ENCODE data around the gene CCDC18.

Gene CCDC18, protein sequence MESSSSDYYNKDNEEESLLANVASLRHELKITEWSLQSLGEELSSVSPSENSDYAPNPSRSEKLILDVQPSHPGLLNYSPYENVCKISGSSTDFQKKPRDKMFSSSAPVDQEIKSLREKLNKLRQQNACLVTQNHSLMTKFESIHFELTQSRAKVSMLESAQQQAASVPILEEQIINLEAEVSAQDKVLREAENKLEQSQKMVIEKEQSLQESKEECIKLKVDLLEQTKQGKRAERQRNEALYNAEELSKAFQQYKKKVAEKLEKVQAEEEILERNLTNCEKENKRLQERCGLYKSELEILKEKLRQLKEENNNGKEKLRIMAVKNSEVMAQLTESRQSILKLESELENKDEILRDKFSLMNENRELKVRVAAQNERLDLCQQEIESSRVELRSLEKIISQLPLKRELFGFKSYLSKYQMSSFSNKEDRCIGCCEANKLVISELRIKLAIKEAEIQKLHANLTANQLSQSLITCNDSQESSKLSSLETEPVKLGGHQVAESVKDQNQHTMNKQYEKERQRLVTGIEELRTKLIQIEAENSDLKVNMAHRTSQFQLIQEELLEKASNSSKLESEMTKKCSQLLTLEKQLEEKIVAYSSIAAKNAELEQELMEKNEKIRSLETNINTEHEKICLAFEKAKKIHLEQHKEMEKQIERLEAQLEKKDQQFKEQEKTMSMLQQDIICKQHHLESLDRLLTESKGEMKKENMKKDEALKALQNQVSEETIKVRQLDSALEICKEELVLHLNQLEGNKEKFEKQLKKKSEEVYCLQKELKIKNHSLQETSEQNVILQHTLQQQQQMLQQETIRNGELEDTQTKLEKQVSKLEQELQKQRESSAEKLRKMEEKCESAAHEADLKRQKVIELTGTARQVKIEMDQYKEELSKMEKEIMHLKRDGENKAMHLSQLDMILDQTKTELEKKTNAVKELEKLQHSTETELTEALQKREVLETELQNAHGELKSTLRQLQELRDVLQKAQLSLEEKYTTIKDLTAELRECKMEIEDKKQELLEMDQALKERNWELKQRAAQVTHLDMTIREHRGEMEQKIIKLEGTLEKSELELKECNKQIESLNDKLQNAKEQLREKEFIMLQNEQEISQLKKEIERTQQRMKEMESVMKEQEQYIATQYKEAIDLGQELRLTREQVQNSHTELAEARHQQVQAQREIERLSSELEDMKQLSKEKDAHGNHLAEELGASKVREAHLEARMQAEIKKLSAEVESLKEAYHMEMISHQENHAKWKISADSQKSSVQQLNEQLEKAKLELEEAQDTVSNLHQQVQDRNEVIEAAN (N-terminal part only)

GRCh38 chr1:93180723-93181613, at the start of gene CCDC18:
TSS of gene CCDC18 (plus strand) at chr1:93180724. CDS start at chr1:93183362, 2,638 bp downstream.
- peaks cover 19% of the 10 kb centered on the region for H3K4me1 ChIP-seq (ENCODE audit: low read length)
- H3K27ac ChIP-seq (ENCODE audit: low read length): peak within 1 kb of the TSS; percentile 97
- TF ChIP-seq EZH2phosphoT487 (IDR thresholded peaks at IDR 0.05; ENCODE audit: low read depth): no peak
- TF ChIP-seq, protein P1, sequence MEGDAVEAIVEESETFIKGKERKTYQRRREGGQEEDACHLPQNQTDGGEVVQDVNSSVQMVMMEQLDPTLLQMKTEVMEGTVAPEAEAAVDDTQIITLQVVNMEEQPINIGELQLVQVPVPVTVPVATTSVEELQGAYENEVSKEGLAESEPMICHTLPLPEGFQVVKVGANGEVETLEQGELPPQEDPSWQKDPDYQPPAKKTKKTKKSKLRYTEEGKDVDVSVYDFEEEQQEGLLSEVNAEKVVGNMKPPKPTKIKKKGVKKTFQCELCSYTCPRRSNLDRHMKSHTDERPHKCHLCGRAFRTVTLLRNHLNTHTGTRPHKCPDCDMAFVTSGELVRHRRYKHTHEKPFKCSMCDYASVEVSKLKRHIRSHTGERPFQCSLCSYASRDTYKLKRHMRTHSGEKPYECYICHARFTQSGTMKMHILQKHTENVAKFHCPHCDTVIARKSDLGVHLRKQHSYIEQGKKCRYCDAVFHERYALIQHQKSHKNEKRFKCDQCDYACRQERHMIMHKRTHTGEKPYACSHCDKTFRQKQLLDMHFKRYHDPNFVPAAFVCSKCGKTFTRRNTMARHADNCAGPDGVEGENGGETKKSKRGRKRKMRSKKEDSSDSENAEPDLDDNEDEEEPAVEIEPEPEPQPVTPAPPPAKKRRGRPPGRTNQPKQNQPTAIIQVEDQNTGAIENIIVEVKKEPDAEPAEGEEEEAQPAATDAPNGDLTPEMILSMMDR (IDR thresholded peaks at IDR 0.05; ENCODE audit: low read depth, low read length): no peak
- H3K9ac ChIP-seq (ENCODE audit: low read length): peak within 1 kb of the TSS; percentile 100
- peaks cover 67% of the 10 kb centered on the region for H3K79me2 ChIP-seq (ENCODE audit: low read length)
- peak within 1 kb of the TSS; percentile 75; the same call in 1 of the 2 replicates for H2AFZ ChIP-seq (ENCODE audit: low read depth, low read length)
- peak within 1 kb of the TSS; percentile 100 for H3K4me3 ChIP-seq (ENCODE audit: low read length)
- H3K36me3 ChIP-seq (replicated peaks; ENCODE audit: low read depth, low read length): peaks cover 15% of the 10 kb centered on the region
- no peaks in the 10 kb centered on the region for H3K27me3 ChIP-seq (ENCODE audit: low read depth, low read length)
- no peaks in the 10 kb centered on the region for H3K9me3 ChIP-seq (ENCODE audit: insufficient read depth, low read length)
- H4K20me1 ChIP-seq (ENCODE audit: insufficient read depth, low read length): peaks cover 24% of the 10 kb centered on the region
- H3K4me2 ChIP-seq (ENCODE audit: low read length): peak within 1 kb of the TSS; percentile 94

DNA sequence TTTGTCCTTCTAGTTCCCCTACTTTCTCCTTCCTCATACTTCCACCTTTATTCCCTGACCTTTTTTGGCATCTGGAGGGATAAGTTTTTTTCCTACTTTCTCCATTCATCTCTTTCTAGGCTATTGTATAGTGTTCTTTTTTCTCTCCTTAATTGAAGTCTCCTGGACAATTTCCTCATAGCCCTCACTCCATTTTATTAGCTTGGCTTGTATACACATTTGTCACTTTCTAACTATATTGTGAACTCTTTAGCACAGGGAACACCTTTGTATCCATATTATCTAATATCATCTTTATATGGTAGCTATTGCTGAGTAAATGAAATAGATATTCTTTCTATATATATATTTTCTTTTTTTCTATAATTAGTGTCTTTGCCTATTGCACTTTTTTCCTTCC, 47.9 kb upstream of the CCDC18 start:
- Histone ChIP-seq H3K9me3 (ENCODE audit: insufficient read depth, low read length) (no peaks in the 10 kb centered on the region), H3K4me2 (ENCODE audit: low read length) (no peak overlapping the region), H4K20me1 (ENCODE audit: insufficient read depth, low read length) (no peaks in the 10 kb centered on the region), H3K27ac (ENCODE audit: low read length) (no peak overlapping the region), H3K4me3 (ENCODE audit: low read length) (no peak overlapping the region), H3K36me3 (replicated peaks; ENCODE audit: low read depth, low read length) (peaks cover 15% of the 10 kb centered on the region), H3K79me2 (ENCODE audit: low read length) (no peaks in the 10 kb centered on the region), H3K4me1 (ENCODE audit: low read length) (no peaks in the 10 kb centered on the region), H2AFZ (ENCODE audit: low read depth, low read length) (no peak overlapping the region), H3K9ac (ENCODE audit: low read length) (no peak overlapping the region), H3K27me3 (ENCODE audit: low read depth, low read length) (no peaks in the 10 kb centered on the region)
- no peak for TF ChIP-seq EZH2phosphoT487 (IDR thresholded peaks at IDR 0.05; ENCODE audit: low read depth)
- TF ChIP-seq, protein P1 (IDR thresholded peaks at IDR 0.05; ENCODE audit: low read depth, low read length): no peak

DNA sequence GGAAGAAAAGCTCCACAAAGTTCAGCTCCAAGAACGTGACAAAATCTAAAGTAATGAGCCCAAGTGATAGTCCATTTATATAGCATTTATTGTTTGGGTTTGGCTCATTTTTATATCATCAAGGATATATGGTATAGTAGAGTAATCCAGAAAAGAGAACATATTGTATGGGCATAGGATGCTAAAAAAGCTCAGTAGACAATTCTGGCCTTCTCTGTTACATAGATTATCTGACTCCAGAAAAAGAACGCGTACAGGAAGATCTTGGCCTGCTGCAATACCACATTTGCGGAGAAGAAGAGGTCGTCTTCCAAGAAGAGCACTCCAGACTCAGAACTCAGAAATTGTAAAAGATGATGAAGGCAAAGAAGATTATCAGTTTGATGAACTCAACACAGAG, 44.1 kb upstream of the CCDC18 start:
- Histone ChIP-seq H3K4me1 (ENCODE audit: low read length) (no peaks in the 10 kb centered on the region), H3K36me3 (replicated peaks; ENCODE audit: low read depth, low read length) (peaks cover 25% of the 10 kb centered on the region), H3K27ac (ENCODE audit: low read length) (no peak overlapping the region), H2AFZ (ENCODE audit: low read depth, low read length) (no peak overlapping the region), H3K79me2 (ENCODE audit: low read length) (no peaks in the 10 kb centered on the region), H4K20me1 (ENCODE audit: insufficient read depth, low read length) (no peaks in the 10 kb centered on the region), H3K4me2 (ENCODE audit: low read length) (no peak overlapping the region), H3K27me3 (ENCODE audit: low read depth, low read length) (no peaks in the 10 kb centered on the region), H3K9me3 (ENCODE audit: insufficient read depth, low read length) (no peaks in the 10 kb centered on the region), H3K4me3 (ENCODE audit: low read length) (no peak overlapping the region), H3K9ac (ENCODE audit: low read length) (no peak overlapping the region)
- TF ChIP-seq, protein P1 (IDR thresholded peaks at IDR 0.05; ENCODE audit: low read depth, low read length): no peak
- no peak for TF ChIP-seq EZH2phosphoT487 (IDR thresholded peaks at IDR 0.05; ENCODE audit: low read depth)
